SK-N-SH treated with all-trans-retinoic acid at 6 μM for 48 hours (cell line): ENCODE results near the gene RPN1.

Experiments
- ATAC-seq: fragments of 200-7000 bp; cut with Tn5 transposase; 3 replicates; pipeline ENCODE4 v1.9.1; 2020; ENCODE audit warnings: mild to moderate bottlenecking, moderate library complexity
- ARNTL ChIP-seq: fragments of 450-650 bp; formaldehyde crosslinking; IDR thresholded peaks from 2 replicates; pipeline ENCODE4 v1.5.0; 2020; ENCODE audit warnings: low read depth, mild to moderate bottlenecking, moderate library complexity, borderline replicate concordance
- BACH2 ChIP-seq: fragments of 250-450 bp; sonication (Bioruptor Pico); IDR thresholded peaks from 2 replicates; pipeline ENCODE4 v1.9.0; 2021; ENCODE audit warnings: mild to moderate bottlenecking, borderline replicate concordance
- CSDC2 ChIP-seq: fragments of 250-450 bp; sonication (Bioruptor Pico); IDR thresholded peaks from 2 replicates; pipeline ENCODE4 v1.5.0; 2020; ENCODE audit warnings: mild to moderate bottlenecking, moderate library complexity
- ISL1 ChIP-seq: fragments of 250-450 bp; sonication (Bioruptor Pico); IDR thresholded peaks from 2 replicates; pipeline ENCODE4 v2.1.2; 2022; ENCODE audit warnings: mild to moderate bottlenecking, moderate library complexity
- OSR1 ChIP-seq: fragments of 250-450 bp; sonication (Bioruptor Pico); IDR thresholded peaks from 2 replicates; pipeline ENCODE4 v1.8.0; 2022; ENCODE audit warnings: moderate library complexity, mild to moderate bottlenecking, inconsistent platforms
- PATZ1 ChIP-seq: fragments of 250-450 bp; sonication (Bioruptor Pico); IDR thresholded peaks from 2 replicates; pipeline ENCODE4 v1.8.0; 2020; ENCODE audit warnings: mild to moderate bottlenecking, moderate library complexity, borderline replicate concordance
- SNAI2 ChIP-seq: fragments of 250-450 bp; sonication (Bioruptor Pico); IDR thresholded peaks from 2 replicates; pipeline ENCODE4 v1.5.0; 2020; ENCODE audit warnings: mild to moderate bottlenecking, moderate library complexity
- TCF4 ChIP-seq: fragments of 250-450 bp; sonication (Bioruptor Pico); IDR thresholded peaks from 2 replicates; pipeline ENCODE4 v1.8.0; 2021; ENCODE audit warnings: mild to moderate bottlenecking, moderate library complexity, borderline replicate concordance
- TSHZ2 ChIP-seq: fragments of 250-450 bp; sonication (Bioruptor Pico); IDR thresholded peaks from 2 replicates; pipeline ENCODE4 v1.5.0; 2020; ENCODE audit warnings: mild to moderate bottlenecking, moderate library complexity
- ZC3H10 ChIP-seq: fragments of 250-450 bp; sonication (Bioruptor Pico); IDR thresholded peaks from 2 replicates; pipeline ENCODE4 v1.5.1; 2021; ENCODE audit warnings: mild to moderate bottlenecking, moderate library complexity
- ZFP3 ChIP-seq: fragments of 250-450 bp; sonication (Bioruptor Pico); IDR thresholded peaks from 2 replicates; pipeline ENCODE4 v1.5.0; 2020; ENCODE audit warnings: mild to moderate bottlenecking, moderate library complexity
- ZFP30 ChIP-seq: fragments of 450-650 bp; formaldehyde crosslinking; IDR thresholded peaks from 2 replicates; pipeline ENCODE4 v1.5.0; 2022; ENCODE audit warnings: mild to moderate bottlenecking, moderate library complexity
- ZNF565 ChIP-seq: fragments of 450-650 bp; formaldehyde crosslinking; conservative IDR thresholded peaks from 2 replicates; pipeline ENCODE4 v1.5.0; 2020; ENCODE audit warnings: low read depth, mild to moderate bottlenecking, moderate library complexity
- ZNF70 ChIP-seq: fragments of 450-650 bp; formaldehyde crosslinking; IDR thresholded peaks from 2 replicates; pipeline ENCODE4 v1.5.0; 2020; ENCODE audit warnings: mild to moderate bottlenecking, moderate library complexity
- ZNF8 ChIP-seq: fragments of 450-650 bp; formaldehyde crosslinking; IDR thresholded peaks from 2 replicates; pipeline ENCODE4 v1.5.0; 2020; ENCODE audit warnings: mild to moderate bottlenecking, moderate library complexity
- TF ChIP-seq, protein P1 (sequence below): fragments of 250-450 bp; sonication (Bioruptor Pico); IDR thresholded peaks from 2 replicates; pipeline ENCODE4 v1.8.0; 2021; ENCODE audit warnings: low read depth, mild to moderate bottlenecking, moderate library complexity, borderline replicate concordance
- TF ChIP-seq, protein P2 (sequence below): fragments of 250-450 bp; sonication (Bioruptor Pico); IDR thresholded peaks from 2 replicates; pipeline ENCODE4 v1.5.1; 2021; ENCODE audit warnings: mild to moderate bottlenecking, moderate library complexity
- TF ChIP-seq, protein P3 (sequence below): fragments of 250-450 bp; sonication (Bioruptor Pico); IDR thresholded peaks from 2 replicates; pipeline ENCODE4 v1.5.1; 2020; ENCODE audit warnings: low read depth, mild to moderate bottlenecking, moderate library complexity

The RPN1 gene

DNA sequence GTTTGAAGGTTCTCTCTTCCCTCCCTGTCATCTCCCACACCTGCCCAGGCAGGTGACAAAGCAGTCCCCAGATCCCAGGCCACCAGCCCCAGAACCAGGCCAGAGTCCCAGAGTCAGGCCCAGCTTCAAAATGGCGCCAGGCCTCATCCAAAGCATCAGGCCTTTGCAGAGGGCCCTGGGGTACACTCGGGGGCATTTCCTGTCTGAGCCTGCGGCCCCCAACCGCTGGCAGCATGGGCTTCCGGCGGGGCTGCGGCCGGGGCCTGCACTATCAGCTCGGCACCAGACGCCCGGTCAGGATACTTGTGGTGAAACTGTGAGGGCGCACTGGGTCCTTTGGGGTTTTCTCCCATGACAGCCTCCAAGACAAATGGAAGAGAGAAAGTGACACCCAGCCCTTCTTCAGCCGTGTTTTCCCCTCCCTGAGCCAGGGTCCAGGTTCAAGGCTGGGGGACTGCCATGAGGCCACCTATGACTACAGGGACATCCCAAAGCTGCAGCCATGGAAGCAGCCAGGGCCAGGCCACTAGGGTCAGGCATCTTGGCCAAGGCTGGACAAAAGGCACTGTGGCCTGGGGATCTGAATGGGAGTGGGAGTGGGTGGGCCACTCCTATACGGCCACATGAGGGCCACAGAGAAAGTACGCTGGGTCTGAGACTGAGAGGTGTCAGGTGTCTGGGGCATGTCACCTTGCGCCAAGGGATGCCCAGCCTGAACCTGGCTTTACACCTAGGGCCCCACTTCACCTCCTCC lies 33.9 kb downstream of the RPN1 start (continued):
- TF ChIP-seq, protein P1, sequence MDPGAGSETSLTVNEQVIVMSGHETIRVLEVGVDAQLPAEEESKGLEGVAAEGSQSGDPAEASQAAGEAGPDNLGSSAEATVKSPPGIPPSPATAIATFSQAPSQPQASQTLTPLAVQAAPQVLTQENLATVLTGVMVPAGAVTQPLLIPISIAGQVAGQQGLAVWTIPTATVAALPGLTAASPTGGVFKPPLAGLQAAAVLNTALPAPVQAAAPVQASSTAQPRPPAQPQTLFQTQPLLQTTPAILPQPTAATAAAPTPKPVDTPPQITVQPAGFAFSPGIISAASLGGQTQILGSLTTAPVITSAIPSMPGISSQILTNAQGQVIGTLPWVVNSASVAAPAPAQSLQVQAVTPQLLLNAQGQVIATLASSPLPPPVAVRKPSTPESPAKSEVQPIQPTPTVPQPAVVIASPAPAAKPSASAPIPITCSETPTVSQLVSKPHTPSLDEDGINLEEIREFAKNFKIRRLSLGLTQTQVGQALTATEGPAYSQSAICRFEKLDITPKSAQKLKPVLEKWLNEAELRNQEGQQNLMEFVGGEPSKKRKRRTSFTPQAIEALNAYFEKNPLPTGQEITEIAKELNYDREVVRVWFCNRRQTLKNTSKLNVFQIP (CRISPR knock-in tag): no peak
- TF ChIP-seq TCF4 (no peak), ZFP30 (CRISPR knock-in tag) (no peak), ZNF70 (CRISPR knock-in tag) (no peak), BACH2 (no peak), ZNF565 (CRISPR knock-in tag) (no peak), ISL1 (CRISPR knock-in tag) (no peak), ZNF8 (CRISPR knock-in tag) (no peak), SNAI2 (CRISPR knock-in tag) (no peak), ZFP3 (CRISPR knock-in tag) (no peak)
- TF ChIP-seq, protein P2, sequence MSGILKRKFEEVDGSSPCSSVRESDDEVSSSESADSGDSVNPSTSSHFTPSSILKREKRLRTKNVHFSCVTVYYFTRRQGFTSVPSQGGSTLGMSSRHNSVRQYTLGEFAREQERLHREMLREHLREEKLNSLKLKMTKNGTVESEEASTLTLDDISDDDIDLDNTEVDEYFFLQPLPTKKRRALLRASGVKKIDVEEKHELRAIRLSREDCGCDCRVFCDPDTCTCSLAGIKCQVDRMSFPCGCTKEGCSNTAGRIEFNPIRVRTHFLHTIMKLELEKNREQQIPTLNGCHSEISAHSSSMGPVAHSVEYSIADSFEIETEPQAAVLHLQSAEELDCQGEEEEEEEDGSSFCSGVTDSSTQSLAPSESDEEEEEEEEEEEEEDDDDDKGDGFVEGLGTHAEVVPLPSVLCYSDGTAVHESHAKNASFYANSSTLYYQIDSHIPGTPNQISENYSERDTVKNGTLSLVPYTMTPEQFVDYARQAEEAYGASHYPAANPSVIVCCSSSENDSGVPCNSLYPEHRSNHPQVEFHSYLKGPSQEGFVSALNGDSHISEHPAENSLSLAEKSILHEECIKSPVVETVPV (CRISPR knock-in tag): no peak
- TF ChIP-seq, protein P3, sequence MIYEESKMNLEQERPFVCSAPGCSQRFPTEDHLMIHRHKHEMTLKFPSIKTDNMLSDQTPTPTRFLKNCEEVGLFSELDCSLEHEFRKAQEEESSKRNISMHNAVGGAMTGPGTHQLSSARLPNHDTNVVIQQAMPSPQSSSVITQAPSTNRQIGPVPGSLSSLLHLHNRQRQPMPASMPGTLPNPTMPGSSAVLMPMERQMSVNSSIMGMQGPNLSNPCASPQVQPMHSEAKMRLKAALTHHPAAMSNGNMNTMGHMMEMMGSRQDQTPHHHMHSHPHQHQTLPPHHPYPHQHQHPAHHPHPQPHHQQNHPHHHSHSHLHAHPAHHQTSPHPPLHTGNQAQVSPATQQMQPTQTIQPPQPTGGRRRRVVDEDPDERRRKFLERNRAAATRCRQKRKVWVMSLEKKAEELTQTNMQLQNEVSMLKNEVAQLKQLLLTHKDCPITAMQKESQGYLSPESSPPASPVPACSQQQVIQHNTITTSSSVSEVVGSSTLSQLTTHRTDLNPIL (CRISPR knock-in tag): no peak

DNA sequence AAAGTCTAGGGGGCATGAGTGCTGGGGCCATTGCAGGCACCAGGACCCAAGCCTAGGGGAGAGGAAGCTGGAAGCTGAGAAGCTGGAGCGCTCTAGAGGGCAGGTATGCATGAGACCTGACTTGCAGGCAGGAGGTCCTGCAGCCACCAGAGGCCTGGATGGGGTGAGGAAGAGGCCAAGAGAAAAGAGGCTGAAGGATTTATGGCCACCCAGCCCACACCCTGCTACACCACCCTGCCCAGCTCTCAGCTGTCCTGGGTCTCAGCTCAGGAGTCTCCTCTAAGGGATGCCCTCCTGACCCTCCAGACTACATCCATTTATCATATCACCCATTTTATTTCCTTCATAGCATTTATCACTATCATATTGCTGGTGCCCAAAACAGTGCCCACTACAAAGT lies 36.5 kb downstream of the RPN1 start:
- no peak for ATAC-seq
- TF ChIP-seq OSR1 (CRISPR knock-in tag): no peak
- no peak for TF ChIP-seq ARNTL
- TF ChIP-seq, protein P2 (CRISPR knock-in tag): no peak
- TF ChIP-seq BACH2: no peak
- TF ChIP-seq CSDC2 (CRISPR knock-in tag): no peak
- TF ChIP-seq TSHZ2 (CRISPR knock-in tag): no peak
- no peak for TF ChIP-seq TCF4
- no peak for TF ChIP-seq ZC3H10 (CRISPR knock-in tag)
- TF ChIP-seq ZNF565 (CRISPR knock-in tag): no peak
- TF ChIP-seq PATZ1 (CRISPR knock-in tag): no peak
- TF ChIP-seq ZNF8 (CRISPR knock-in tag): no peak
